Kidney epithelial cell (primary cell): Measurements from ENCODE around the gene ADPRS. TPM values are rescaled to one million over a fixed set of nuclear protein-coding genes. Genes with fewer than 3 reads are reported as not detected.

Experiments used
- total RNA-seq: library from RNA; depleted of rRNA; stranded (reverse); fragments of >200 nt; gene quantifications from 2 replicates; pipeline ENCODE4 v1.2.3, GENCODE V29; 2015

Gene ADPRS
- total RNA-seq, 1 donor from 2014 or later, result 70.3 TPM

Other genes starting within 250 kb of the ADPRS start
- 21.9 and 24.1 TPM in 2 replicates for gene AGO1, start 205.7 kb upstream of the ADPRS start, total RNA-seq
- gene AGO3, start 157.8 kb upstream of the ADPRS start, total RNA-seq, result 9.9 and 10.6 TPM in 2 replicates
- gene TEKT2, start 4.8 kb upstream of the ADPRS start, total RNA-seq, result 0.25 and 0.48 TPM in 2 replicates
- 1.2 TPM in 2 replicates for gene COL8A2, start 36.3 kb downstream of the ADPRS start, total RNA-seq
- 105 TPM in 2 replicates for gene TRAPPC3, start 60.6 kb downstream of the ADPRS start, total RNA-seq
- gene MAP7D1, start 67.3 kb downstream of the ADPRS start, total RNA-seq, result 183 and 236 TPM in 2 replicates
- gene THRAP3, start 135.6 kb downstream of the ADPRS start, total RNA-seq, result 101 and 105 TPM in 2 replicates
- 1.7 and 1.9 TPM in 2 replicates for gene SH3D21, start 217.5 kb downstream of the ADPRS start, total RNA-seq
- 138 and 139 TPM in 2 replicates for gene EVA1B, start 234.8 kb downstream of the ADPRS start, total RNA-seq